ENCODE measurements around the gene PACSIN2. TPM values are rescaled to one million over a fixed set of nuclear protein-coding genes. Genes with fewer than 3 reads are reported as not detected.

PACSIN2 gene
- total and polyA plus RNA-seq, 2 experiments from 2014 or later, result 23.5 to 57.3 TPM

DNA sequence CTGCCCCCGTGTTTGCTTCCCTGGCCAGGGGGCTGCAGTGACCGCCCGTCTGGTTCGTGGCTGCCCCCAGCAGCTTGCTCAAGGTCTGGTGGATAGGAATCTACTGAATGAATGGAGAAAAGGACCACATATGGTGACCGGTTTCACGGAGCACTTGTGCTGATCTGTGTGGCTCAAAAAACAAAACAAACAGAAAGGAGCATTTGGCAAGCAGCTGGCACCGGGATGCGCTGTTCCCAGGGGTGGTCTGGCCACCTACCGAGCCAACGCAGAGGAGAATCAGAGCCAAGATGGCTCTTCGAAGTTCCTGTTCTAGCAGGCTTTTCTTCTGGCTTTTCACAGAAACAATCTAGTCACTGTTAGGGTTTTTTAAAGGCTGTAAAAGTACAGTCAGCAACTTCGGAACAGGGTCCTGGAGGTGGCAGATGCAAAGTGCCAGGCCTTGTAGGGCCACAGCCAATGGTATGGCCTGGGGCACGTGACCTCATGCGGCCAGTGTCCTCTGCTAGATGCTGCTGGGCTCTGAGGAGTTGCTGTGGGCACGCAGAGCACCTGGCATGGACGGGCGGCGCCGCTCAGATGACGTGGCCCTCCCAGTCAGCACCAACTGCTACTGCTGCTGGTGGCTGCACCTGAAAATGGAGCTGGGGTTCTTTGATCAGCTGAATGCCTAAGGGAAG is 27.3 kb upstream of the PACSIN2 start (continued):
- TF ChIP-seq ZNF462 (CRISPR knock-in tag; IDR thresholded peaks at IDR 0.05), result no peak

GRCh38 chr22:43039800-43040199 is 24.9 kb upstream of the PACSIN2 start:
- DNase-seq (ENCODE audit: low spot score) (no peak), ATAC-seq (peak; percentile 29)
- H2AFZ ChIP-seq, result no peak overlapping the region
- H3K27me3 Mint-ChIP-seq (ENCODE audit: insufficient read depth, low read depth, poor library complexity), result peaks cover 5% of the 10 kb centered on the region
- H3K79me2 ChIP-seq (replicated peaks; ENCODE audit: insufficient read depth), result no peaks in the 10 kb centered on the region
- no peaks in the 10 kb centered on the region for H3K27me3 ChIP-seq (ENCODE audit: insufficient read depth)
- H3K4me1 ChIP-seq (ENCODE audit: insufficient read depth), result no peaks in the 10 kb centered on the region
- no peaks in the 10 kb centered on the region for H3F3A ChIP-seq (replicated peaks; ENCODE audit: low read depth)
- no peak overlapping the region for H3K4me3 ChIP-seq
- no peaks in the 10 kb centered on the region for H3K36me3 ChIP-seq (ENCODE audit: insufficient read depth)
- no peaks in the 10 kb centered on the region for H3K36me3 Mint-ChIP-seq (ENCODE audit: low read depth)
- peaks cover 3% of the 10 kb centered on the region; the same call in 2 of the 3 replicates for H3K4me1 Mint-ChIP-seq
- H3K4me2 ChIP-seq, result no peak overlapping the region
- no peak overlapping the region for H3K4me3 Mint-ChIP-seq
- H3K9me3 Mint-ChIP-seq, result no peaks in the 10 kb centered on the region
- H3K27ac Mint-ChIP-seq, result no peak overlapping the region
- no peak overlapping the region for H3K27ac ChIP-seq (ENCODE audit: low read depth)
- H3K9me2 ChIP-seq (ENCODE audit: insufficient read depth), result no peaks in the 10 kb centered on the region
- no peaks in the 10 kb centered on the region for H4K20me1 ChIP-seq (replicated peaks; ENCODE audit: insufficient read depth)
- TF ChIP-seq JUNB (IDR thresholded peaks at IDR 0.05; ENCODE audit: unreplicated experiment), result no peak
- no peak for TF ChIP-seq ZNF114 (CRISPR knock-in tag; IDR thresholded peaks at IDR 0.05)
- TF ChIP-seq REST (IDR thresholded peaks at IDR 0.05; ENCODE audit: unreplicated experiment), result no peak
- TF ChIP-seq CTCF (conservative IDR thresholded peaks at IDR 0.05; ENCODE audit: low read depth in 2 of 2), result no peak
- no peak for TF ChIP-seq POLR2AphosphoS5 (IDR thresholded peaks at IDR 0.05; ENCODE audit: low read depth)
- TF ChIP-seq NANOG (IDR thresholded peaks at IDR 0.05; ENCODE audit: borderline replicate concordance), result no peak
- no peak for TF ChIP-seq EZH2phosphoT487 (IDR thresholded peaks at IDR 0.05; ENCODE audit: unreplicated experiment)
- no peak for TF ChIP-seq EZH2 (IDR thresholded peaks at IDR 0.05; ENCODE audit: low read depth, unreplicated experiment)
- TF ChIP-seq CREB1 (CRISPR knock-in tag; IDR thresholded peaks at IDR 0.05; ENCODE audit: low read depth), result no peak
- TF ChIP-seq STAT1 (IDR thresholded peaks at IDR 0.05; ENCODE audit: unreplicated experiment), result no peak
- TF ChIP-seq ETS1 (IDR thresholded peaks at IDR 0.05), result no peak

Data from GM23338 (cell line).